DMS79 (cell line): ENCODE data around the gene COL10A1.

Experiments
- DNase-seq: peaks from one replicate; lab custom pipeline; 2025; lab: John Stamatoyannopoulos, UW

COL10A1 gene

GRCh38 chr6:116126032-116126431 is at the start of gene COL10A1:
COL10A1 (minus strand) TSS chr6:116126132; CDS start chr6:116125492, 640 bp downstream.
- DNase-seq, result no peak

- no peak for DNase-seq
Measured at GRCh38 chr6:116175344-116175743, 49.4 kb upstream of the COL10A1 start.

GRCh38 chr6:116173928-116174327 is 48.0 kb upstream of the COL10A1 start:
- DNase-seq, result no peak

GRCh38 chr6:116170358-116171057 is 44.6 kb upstream of the COL10A1 start:
- DNase-seq, result no peak

- no peak for DNase-seq
Measured at GRCh38 chr6:116169880-116170279, 43.9 kb upstream of the COL10A1 start.

- DNase-seq, result no peak
Measured at GRCh38 chr6:116168148-116168547, 42.2 kb upstream of the COL10A1 start.

GRCh38 chr6:116166369-116166768 is 40.4 kb upstream of the COL10A1 start:
- no peak for DNase-seq

- no peak for DNase-seq
Measured at GRCh38 chr6:116165596-116165995, 39.7 kb upstream of the COL10A1 start.

- DNase-seq, result no peak
Measured at GRCh38 chr6:116159782-116160524, 34.0 kb upstream of the COL10A1 start.

GRCh38 chr6:116158641-116159040 is 32.7 kb upstream of the COL10A1 start:
- DNase-seq, result no peak

- DNase-seq, result no peak
Measured at GRCh38 chr6:116157391-116157790, 31.5 kb upstream of the COL10A1 start.

- DNase-seq, result no peak
Measured at GRCh38 chr6:116156405-116157326, 30.7 kb upstream of the COL10A1 start.

GRCh38 chr6:116154887-116155286 is 29.0 kb upstream of the COL10A1 start:
- DNase-seq, result no peak

GRCh38 chr6:116152620-116153019 is 26.7 kb upstream of the COL10A1 start:
- DNase-seq, result no peak

- DNase-seq, result no peak
Measured at GRCh38 chr6:116145803-116146675, 20.1 kb upstream of the COL10A1 start.

GRCh38 chr6:116144605-116145004 is 18.7 kb upstream of the COL10A1 start:
- DNase-seq, result no peak

GRCh38 chr6:116139917-116140316 is 14.0 kb upstream of the COL10A1 start:
- DNase-seq, result no peak

GRCh38 chr6:116136933-116137340 is 11.0 kb upstream of the COL10A1 start:
- no peak for DNase-seq

GRCh38 chr6:116136373-116136772 is 10.4 kb upstream of the COL10A1 start:
- no peak for DNase-seq

GRCh38 chr6:116133453-116133852 is 7.5 kb upstream of the COL10A1 start:
- no peak for DNase-seq

GRCh38 chr6:116127771-116128493 is 2.0 kb upstream of the COL10A1 start:
- no peak for DNase-seq
